Nephron (organoid): ENCODE data around the gene AKNAD1.

Experiments
- H3K27ac Mint-ChIP-seq, 3 experiments: 2 replicates each; pipeline ENCODE4 v1.8.0; 2020; ENCODE audit warnings: mixed read lengths in 3 of 3, mild to moderate bottlenecking in 2 of 3, moderate library complexity in 1 of 3
- H3K27me3 Mint-ChIP-seq: 2 replicates; pipeline ENCODE4 v1.8.0; 2021; ENCODE audit warnings: low read depth, mild to moderate bottlenecking, moderate library complexity, mixed read lengths
- H3K36me3 Mint-ChIP-seq: 2 replicates; pipeline ENCODE4 v1.8.0; 2020; ENCODE audit warnings: low read depth, mixed read lengths
- H3K4me1 Mint-ChIP-seq: 2 replicates; pipeline ENCODE4 v1.8.0; 2020; ENCODE audit warnings: mixed read lengths
- H3K4me3 Mint-ChIP-seq, 3 experiments: 2 replicates each; pipeline ENCODE4 v1.8.0; 2020; ENCODE audit warnings: mild to moderate bottlenecking in 3 of 3, mixed read lengths in 3 of 3, moderate library complexity in 2 of 3
- H3K9me3 Mint-ChIP-seq: 2 replicates; pipeline ENCODE4 v1.8.0; 2020; ENCODE audit warnings: mixed read lengths
- TF ChIP-seq, protein P1 (sequence below), 3 experiments: fragments of 200-600 bp; sonication (generic); IDR thresholded peaks; one replicate each; pipeline ENCODE4 v1.5.0; 2021; ENCODE audit warnings: antibody characterized with exemption in 3 of 3; ENCODE audit not compliant: unreplicated experiment in 3 of 3

AKNAD1 gene

DNA sequence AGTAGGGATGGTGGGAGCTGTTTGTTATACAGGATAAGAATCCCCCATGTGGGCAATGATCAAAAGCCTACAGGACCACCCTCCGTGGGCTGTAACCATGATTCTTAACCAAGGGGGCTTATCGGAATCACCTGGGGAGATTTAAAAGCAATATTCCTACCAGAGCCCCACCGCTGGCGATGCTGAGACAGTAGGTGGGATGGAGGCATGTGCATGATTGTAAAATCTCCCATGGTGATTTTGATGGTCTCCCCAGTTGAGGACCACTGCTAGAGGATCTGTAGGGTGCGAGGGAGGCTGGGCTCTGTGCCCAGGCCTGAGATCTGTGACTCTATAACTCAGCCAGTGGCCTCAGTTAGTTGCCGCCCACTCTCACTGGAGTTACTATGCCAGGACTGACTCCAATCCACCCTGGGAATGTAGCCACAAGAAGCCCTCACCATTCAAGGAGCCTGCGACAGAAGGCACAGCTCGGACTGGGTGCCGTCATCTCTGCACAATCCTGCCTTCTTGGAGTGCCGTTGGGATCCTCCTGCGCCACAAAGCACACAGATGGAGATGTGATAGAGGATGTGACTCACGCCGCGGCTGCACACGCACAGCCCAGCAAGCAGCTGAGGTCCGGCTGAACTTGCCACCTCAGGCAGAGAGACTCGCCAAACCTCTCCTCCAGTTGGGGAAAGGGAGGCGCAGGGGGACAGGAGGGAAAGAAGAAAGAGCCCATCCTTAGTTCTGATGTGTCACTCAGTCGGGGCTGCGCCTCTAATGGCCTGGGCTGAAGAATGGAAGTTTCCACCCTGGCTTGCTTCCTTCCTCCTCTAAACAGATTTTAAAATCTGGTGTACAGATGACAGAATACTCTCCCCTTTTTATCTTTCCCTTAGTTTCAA lies 26.5 kb downstream of the AKNAD1 start:
- Mint-ChIP-seq H3K36me3 (no peaks in the 10 kb centered on the region), H3K4me3 (peak overlapping the region in 1 of 3 experiments; percentile 24), H3K4me1 (peaks cover 40% of the 10 kb centered on the region), H3K27ac (peak overlapping the region; percentile 57 to 91 (median 71)), H3K27me3 (no peaks in the 10 kb centered on the region), H3K9me3 (no peaks in the 10 kb centered on the region)
- TF ChIP-seq, protein P1, sequence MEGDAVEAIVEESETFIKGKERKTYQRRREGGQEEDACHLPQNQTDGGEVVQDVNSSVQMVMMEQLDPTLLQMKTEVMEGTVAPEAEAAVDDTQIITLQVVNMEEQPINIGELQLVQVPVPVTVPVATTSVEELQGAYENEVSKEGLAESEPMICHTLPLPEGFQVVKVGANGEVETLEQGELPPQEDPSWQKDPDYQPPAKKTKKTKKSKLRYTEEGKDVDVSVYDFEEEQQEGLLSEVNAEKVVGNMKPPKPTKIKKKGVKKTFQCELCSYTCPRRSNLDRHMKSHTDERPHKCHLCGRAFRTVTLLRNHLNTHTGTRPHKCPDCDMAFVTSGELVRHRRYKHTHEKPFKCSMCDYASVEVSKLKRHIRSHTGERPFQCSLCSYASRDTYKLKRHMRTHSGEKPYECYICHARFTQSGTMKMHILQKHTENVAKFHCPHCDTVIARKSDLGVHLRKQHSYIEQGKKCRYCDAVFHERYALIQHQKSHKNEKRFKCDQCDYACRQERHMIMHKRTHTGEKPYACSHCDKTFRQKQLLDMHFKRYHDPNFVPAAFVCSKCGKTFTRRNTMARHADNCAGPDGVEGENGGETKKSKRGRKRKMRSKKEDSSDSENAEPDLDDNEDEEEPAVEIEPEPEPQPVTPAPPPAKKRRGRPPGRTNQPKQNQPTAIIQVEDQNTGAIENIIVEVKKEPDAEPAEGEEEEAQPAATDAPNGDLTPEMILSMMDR (IDR thresholded peaks at IDR 0.05; ENCODE audit: unreplicated experiment in 3 of 3), result no peak

DNA sequence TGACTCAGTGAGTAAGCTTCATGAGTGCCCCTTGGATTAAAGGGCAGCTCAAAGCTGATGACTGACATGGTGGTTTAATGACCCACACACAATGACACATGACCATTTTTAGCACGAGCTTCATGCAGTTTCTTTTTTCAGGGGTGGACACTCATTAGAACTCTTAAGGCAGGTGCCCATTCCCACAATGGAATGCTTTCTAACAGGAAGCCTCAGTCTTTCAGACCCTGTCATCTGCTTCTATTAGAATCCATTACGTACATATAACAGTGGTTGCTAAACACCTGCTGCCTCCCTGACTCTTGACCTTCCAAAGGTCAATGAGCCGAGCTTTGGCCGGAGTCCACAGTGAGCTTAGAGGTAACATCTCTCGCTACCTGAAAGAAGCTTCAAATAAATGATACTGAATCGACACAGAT lies 27.4 kb downstream of the AKNAD1 start:
- no peaks in the 10 kb centered on the region for H3K27me3 Mint-ChIP-seq
- peaks cover 40% of the 10 kb centered on the region for H3K4me1 Mint-ChIP-seq
- no peaks in the 10 kb centered on the region for H3K9me3 Mint-ChIP-seq
- peak overlapping the region; percentile 57 to 91 (median 71) for H3K27ac Mint-ChIP-seq
- TF ChIP-seq, protein P1 (IDR thresholded peaks at IDR 0.05; ENCODE audit: unreplicated experiment in 3 of 3), result no peak
- H3K4me3 Mint-ChIP-seq, result no peak overlapping the region
- H3K36me3 Mint-ChIP-seq, result no peaks in the 10 kb centered on the region

GRCh38 chr1:108828074-108828961 lies 28.6 kb downstream of the AKNAD1 start:
- H3K4me3 Mint-ChIP-seq, result no peak overlapping the region
- H3K27me3 Mint-ChIP-seq, result no peaks in the 10 kb centered on the region
- no peaks in the 10 kb centered on the region for H3K36me3 Mint-ChIP-seq
- TF ChIP-seq, protein P1 (IDR thresholded peaks at IDR 0.05; ENCODE audit: unreplicated experiment in 3 of 3), result peak; percentile 70 to 73 (median 72)
- H3K9me3 Mint-ChIP-seq, result no peaks in the 10 kb centered on the region
- peak overlapping the region; percentile 25 to 91 (median 52) for H3K27ac Mint-ChIP-seq
- H3K4me1 Mint-ChIP-seq, result peaks cover 40% of the 10 kb centered on the region

DNA sequence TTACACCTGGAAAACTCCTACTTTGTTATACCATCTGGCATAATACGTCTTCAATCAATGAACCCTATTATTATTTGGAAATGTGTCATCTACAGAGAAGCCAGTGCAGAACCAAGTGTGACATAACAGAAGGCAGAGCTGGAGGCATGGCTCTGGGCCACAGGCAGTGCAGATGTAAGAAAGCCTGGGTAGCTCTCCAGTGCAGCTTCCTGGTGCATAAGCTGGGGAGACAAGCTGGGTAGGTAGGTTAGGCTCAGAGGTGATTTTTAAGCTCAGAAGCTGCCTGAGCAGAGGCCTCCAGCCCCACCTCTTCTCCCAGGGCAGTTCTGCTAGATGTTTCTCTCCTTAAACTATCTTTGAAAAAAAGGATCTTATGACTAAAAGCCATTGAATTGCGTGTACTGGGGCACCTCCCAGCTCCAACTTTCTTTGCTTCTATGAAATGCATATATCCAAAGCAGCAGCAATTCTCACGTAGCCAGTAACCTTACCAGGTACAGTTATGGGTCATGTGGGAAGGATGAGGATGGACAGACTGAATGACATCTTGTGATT lies 30.7 kb downstream of the AKNAD1 start:
- no peak overlapping the region for H3K4me3 Mint-ChIP-seq
- no peak overlapping the region for H3K27ac Mint-ChIP-seq
- H3K4me1 Mint-ChIP-seq, result peaks cover 32% of the 10 kb centered on the region
- no peaks in the 10 kb centered on the region for H3K36me3 Mint-ChIP-seq
- TF ChIP-seq, protein P1 (IDR thresholded peaks at IDR 0.05; ENCODE audit: unreplicated experiment in 3 of 3), result no peak
- H3K9me3 Mint-ChIP-seq, result no peaks in the 10 kb centered on the region
- peaks cover 6% of the 10 kb centered on the region for H3K27me3 Mint-ChIP-seq

- peaks cover 6% of the 10 kb centered on the region for H3K27me3 Mint-ChIP-seq
- H3K36me3 Mint-ChIP-seq, result no peaks in the 10 kb centered on the region
- peaks cover 16% of the 10 kb centered on the region for H3K4me1 Mint-ChIP-seq
- TF ChIP-seq, protein P1 (IDR thresholded peaks at IDR 0.05; ENCODE audit: unreplicated experiment in 3 of 3), result no peak
- no peaks in the 10 kb centered on the region for H3K9me3 Mint-ChIP-seq
- H3K27ac Mint-ChIP-seq, result no peak overlapping the region
- H3K4me3 Mint-ChIP-seq, result no peak overlapping the region
Measured at GRCh38 chr1:108824051-108824450, 32.8 kb downstream of the AKNAD1 start.
